Measurements from ENCODE around the gene KIF23. TPM values are rescaled to one million over a fixed set of nuclear protein-coding genes. Genes with fewer than 3 reads are reported as not detected.

The KIF23 gene
- total RNA-seq, 1 experiment from 2014 or later = 83.7 TPM

DNA sequence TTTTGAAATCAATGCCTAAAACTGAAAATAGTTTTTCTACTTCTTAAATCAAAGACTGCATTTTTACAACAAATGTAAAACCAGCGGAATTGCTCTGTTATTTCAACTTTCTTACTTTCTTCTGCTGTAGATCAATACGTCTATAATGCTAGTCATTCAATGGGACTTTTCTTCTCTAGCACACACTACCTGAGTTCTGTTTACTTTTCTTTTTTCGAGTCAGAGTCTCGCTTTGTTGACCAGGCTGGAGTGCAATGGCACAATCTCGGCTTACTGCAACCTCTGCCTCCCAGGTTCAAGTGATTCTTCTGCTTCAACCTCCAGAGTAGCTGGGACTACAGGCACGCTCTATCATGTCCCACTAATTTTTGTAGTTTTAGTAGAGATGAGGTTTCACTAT, 40.7 kb upstream of the KIF23 start (continued):
- TF ChIP-seq RAD21 (IDR thresholded peaks at IDR 0.05; ENCODE audit: low read depth) = no peak

DNA sequence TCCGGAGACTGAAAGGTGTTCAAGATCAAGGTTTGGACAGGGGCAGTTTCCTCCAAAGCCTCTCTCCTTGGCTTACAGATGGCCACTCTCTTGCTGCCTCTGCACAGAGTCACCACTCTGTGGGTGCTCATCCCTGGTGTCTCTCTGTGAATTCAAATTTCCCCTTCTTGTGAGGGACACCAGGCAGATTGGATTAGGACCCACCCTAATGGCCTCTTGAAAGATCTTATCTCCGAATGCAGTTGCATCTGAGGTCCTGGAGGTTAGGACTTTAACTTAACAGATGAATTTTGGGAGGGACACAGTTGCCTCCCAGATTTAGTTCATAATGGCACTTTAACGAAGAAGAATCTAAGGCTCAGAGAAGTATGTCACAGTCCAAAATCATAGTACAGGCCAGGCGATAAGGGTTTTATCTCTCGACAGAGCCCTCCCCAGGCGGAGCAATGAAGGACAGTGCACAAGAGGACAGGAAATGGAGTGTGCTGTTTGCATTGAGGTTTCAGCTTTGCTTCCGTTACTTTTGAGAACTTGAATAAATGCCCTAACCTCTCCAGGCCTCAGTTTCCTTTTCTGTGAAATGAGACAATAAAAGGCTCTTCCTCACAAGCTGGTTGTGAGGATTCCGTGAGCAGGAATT, 38.9 kb upstream of the KIF23 start:
- Histone ChIP-seq H3K4me1 (ENCODE audit: control insufficient read depth in 1 of 2, insufficient read depth in 2 of 2, low read length in 2 of 2) (no peaks in the 10 kb centered on the region), H3K4me3 (replicated peaks in 1 of 2; ENCODE audit: low read depth in 1 of 2, low read length in 2 of 2) (no peak overlapping the region), H3K27me3 (ENCODE audit: insufficient read depth, low read length) (no peaks in the 10 kb centered on the region), H3K9me3 (ENCODE audit: control insufficient read depth in 1 of 2, insufficient read depth in 1 of 2, low read depth in 1 of 2, low read length in 2 of 2) (no peaks in the 10 kb centered on the region), H3K27ac (ENCODE audit: low read depth, low read length) (no peak overlapping the region), H2AFZ (ENCODE audit: low read depth, low read length, poor library complexity, severe bottlenecking) (no peak overlapping the region), H3K79me2 (ENCODE audit: insufficient read depth, low read length) (no peaks in the 10 kb centered on the region), H3K9ac (ENCODE audit: low read length) (no peak overlapping the region), H3K36me3 (ENCODE audit: control insufficient read depth in 1 of 2, insufficient read depth in 2 of 2, low read length in 2 of 2) (no peaks in the 10 kb centered on the region; a peak in 1 of 4 replicates), H3K9me2 (ENCODE audit: insufficient read depth) (no peaks in the 10 kb centered on the region; the same call in 1 of the 2 replicates), H4K20me1 (ENCODE audit: insufficient read depth) (no peaks in the 10 kb centered on the region), H3K4me2 (ENCODE audit: low read length) (no peak overlapping the region)
- CTCF ChIA-PET = no interaction called here
- RAD21 ChIA-PET (ENCODE audit: low non-redundant PET in 1 of 2, low total read pairs in 2 of 2, uncharacterized antibody in 2 of 2, unreplicated experiment in 2 of 2) = no interaction called here
- TF ChIP-seq, protein P1, sequence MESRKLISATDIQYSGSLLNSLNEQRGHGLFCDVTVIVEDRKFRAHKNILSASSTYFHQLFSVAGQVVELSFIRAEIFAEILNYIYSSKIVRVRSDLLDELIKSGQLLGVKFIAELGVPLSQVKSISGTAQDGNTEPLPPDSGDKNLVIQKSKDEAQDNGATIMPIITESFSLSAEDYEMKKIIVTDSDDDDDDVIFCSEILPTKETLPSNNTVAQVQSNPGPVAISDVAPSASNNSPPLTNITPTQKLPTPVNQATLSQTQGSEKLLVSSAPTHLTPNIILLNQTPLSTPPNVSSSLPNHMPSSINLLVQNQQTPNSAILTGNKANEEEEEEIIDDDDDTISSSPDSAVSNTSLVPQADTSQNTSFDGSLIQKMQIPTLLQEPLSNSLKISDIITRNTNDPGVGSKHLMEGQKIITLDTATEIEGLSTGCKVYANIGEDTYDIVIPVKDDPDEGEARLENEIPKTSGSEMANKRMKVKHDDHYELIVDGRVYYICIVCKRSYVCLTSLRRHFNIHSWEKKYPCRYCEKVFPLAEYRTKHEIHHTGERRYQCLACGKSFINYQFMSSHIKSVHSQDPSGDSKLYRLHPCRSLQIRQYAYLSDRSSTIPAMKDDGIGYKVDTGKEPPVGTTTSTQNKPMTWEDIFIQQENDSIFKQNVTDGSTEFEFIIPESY (IDR thresholded peaks at IDR 0.05; ENCODE audit: extremely low read depth, insufficient replicate concordance, low read length) = no peak
- TF ChIP-seq JUND (IDR thresholded peaks at IDR 0.05) (no peak), EGR1 (IDR thresholded peaks at IDR 0.05; ENCODE audit: low read depth) (no peak), CBX3 (IDR thresholded peaks at IDR 0.05; ENCODE audit: low read depth) (no peak), POLR2AphosphoS5 (IDR thresholded peaks at IDR 0.05; ENCODE audit: low read depth, low read length) (no peak), ZNF274 (IDR thresholded peaks at IDR 0.05; ENCODE audit: low read depth, low read length) (no peak), ELF1 (IDR thresholded peaks at IDR 0.05; ENCODE audit: borderline replicate concordance, low read depth) (no peak), EZH2 (IDR thresholded peaks at IDR 0.05) (no peak), SIN3A (IDR thresholded peaks at IDR 0.05; ENCODE audit: low read depth) (no peak), FOSL1 (IDR thresholded peaks at IDR 0.05; ENCODE audit: low read depth) (no peak), RAD21 (IDR thresholded peaks at IDR 0.05; ENCODE audit: low read depth) (no peak), SP1 (IDR thresholded peaks at IDR 0.05; ENCODE audit: low read depth) (no peak), SRF (IDR thresholded peaks at IDR 0.05; ENCODE audit: low read depth) (no peak), YY1 (IDR thresholded peaks at IDR 0.05; ENCODE audit: extremely low read depth, insufficient replicate concordance, low read depth, low read length) (no peak)
- TF ChIP-seq, protein P2, sequence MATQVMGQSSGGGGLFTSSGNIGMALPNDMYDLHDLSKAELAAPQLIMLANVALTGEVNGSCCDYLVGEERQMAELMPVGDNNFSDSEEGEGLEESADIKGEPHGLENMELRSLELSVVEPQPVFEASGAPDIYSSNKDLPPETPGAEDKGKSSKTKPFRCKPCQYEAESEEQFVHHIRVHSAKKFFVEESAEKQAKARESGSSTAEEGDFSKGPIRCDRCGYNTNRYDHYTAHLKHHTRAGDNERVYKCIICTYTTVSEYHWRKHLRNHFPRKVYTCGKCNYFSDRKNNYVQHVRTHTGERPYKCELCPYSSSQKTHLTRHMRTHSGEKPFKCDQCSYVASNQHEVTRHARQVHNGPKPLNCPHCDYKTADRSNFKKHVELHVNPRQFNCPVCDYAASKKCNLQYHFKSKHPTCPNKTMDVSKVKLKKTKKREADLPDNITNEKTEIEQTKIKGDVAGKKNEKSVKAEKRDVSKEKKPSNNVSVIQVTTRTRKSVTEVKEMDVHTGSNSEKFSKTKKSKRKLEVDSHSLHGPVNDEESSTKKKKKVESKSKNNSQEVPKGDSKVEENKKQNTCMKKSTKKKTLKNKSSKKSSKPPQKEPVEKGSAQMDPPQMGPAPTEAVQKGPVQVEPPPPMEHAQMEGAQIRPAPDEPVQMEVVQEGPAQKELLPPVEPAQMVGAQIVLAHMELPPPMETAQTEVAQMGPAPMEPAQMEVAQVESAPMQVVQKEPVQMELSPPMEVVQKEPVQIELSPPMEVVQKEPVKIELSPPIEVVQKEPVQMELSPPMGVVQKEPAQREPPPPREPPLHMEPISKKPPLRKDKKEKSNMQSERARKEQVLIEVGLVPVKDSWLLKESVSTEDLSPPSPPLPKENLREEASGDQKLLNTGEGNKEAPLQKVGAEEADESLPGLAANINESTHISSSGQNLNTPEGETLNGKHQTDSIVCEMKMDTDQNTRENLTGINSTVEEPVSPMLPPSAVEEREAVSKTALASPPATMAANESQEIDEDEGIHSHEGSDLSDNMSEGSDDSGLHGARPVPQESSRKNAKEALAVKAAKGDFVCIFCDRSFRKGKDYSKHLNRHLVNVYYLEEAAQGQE (IDR thresholded peaks at IDR 0.05; ENCODE audit: low read depth) = no peak
- TF ChIP-seq, protein P3, sequence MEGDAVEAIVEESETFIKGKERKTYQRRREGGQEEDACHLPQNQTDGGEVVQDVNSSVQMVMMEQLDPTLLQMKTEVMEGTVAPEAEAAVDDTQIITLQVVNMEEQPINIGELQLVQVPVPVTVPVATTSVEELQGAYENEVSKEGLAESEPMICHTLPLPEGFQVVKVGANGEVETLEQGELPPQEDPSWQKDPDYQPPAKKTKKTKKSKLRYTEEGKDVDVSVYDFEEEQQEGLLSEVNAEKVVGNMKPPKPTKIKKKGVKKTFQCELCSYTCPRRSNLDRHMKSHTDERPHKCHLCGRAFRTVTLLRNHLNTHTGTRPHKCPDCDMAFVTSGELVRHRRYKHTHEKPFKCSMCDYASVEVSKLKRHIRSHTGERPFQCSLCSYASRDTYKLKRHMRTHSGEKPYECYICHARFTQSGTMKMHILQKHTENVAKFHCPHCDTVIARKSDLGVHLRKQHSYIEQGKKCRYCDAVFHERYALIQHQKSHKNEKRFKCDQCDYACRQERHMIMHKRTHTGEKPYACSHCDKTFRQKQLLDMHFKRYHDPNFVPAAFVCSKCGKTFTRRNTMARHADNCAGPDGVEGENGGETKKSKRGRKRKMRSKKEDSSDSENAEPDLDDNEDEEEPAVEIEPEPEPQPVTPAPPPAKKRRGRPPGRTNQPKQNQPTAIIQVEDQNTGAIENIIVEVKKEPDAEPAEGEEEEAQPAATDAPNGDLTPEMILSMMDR (IDR thresholded peaks at IDR 0.05 in 2 of 3, conservative IDR thresholded peaks at IDR 0.05 in 1 of 3; ENCODE audit: borderline replicate concordance in 1 of 3, insufficient read depth in 1 of 3, low read depth in 2 of 3, low read length in 2 of 3) = no peak
- POLR2A ChIA-PET = no interaction called here
- intact Hi-C loops (cut with micrococcal nuclease) = no loop called here
- ATAC-seq (no peak), DNase-seq (ENCODE audit: low read depth, low spot score) (no peak)
- no TSS peak for BruUV-seq (replicated peaks)

Measured in HCT116 (cell line).